GM18907 (cell line): ENCODE results near the gene PPT1.
"Not testable (repeated sequence)": the region's sequence is repeated elsewhere in the genome, so short reads cannot be mapped to it uniquely, and the experiment has no call there.

Source experiments
- ATAC-seq: cut with Tn5 transposase; IDR thresholded peaks from one replicate; pipeline ENCODE4 v1.9.1; 2021; ENCODE audit warnings: mild to moderate bottlenecking, moderate library complexity; ENCODE audit not compliant: unreplicated experiment

Gene PPT1

DNA sequence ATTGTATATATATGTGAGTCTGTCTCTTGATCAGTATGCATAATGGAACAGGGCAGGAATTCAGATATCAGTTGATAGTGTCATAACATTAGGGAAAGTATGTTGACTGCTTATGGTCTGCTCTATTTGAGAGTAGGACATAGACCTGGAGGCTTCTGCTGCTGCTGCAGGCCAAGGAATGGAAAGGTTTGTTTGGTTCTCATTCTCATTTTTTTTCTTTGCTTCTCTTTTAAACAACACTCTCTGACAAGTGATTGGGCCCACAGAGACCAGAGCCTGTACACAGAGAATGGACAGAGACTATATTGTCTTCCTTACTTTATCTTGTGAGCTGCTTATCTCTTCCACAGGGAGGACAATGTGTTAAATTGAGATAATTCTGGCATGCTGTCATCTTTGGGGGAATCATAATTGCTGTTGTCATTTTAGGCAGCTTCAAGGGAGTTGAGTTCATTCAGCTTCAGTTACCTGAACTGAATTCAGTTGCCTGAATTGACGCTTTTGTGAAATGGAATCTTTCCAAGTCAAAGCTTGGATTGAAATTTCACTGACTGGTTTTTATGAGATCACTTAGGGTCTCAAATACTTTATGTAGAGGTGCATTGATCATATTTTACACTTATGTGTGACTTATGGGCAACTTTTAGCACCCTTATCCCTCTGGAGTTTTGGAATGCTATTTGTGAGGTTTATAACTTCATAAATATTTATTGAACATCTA lies 39.6 kb downstream of the PPT1 start:
- ATAC-seq = no peak

- no peak for ATAC-seq
These were observed 40.3 kb downstream of the PPT1 start for GRCh38 chr1:40056519-40057309.

- no peak for ATAC-seq
These were observed 43.7 kb downstream of the PPT1 start for GRCh38 chr1:40053138-40053887.

DNA sequence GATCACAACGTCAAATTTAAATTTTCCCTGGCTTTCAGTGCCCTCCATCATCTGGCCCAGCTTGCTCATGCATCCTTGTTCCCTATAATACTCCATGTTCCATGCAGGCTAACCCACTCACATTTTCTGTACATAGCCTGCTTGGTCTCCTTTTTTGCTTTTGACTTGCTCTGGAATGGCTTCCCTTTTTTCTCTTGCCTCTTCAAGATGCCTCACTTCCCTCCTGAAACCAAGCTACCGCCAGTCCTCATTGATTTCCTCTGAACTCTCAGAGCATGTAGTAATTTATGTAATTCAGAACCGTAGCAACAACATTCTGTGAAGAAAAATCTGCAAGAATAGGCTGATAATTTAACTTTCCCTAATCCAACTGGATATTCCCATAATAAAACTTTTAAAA lies 46.2 kb downstream of the PPT1 start:
- no peak for ATAC-seq

DNA sequence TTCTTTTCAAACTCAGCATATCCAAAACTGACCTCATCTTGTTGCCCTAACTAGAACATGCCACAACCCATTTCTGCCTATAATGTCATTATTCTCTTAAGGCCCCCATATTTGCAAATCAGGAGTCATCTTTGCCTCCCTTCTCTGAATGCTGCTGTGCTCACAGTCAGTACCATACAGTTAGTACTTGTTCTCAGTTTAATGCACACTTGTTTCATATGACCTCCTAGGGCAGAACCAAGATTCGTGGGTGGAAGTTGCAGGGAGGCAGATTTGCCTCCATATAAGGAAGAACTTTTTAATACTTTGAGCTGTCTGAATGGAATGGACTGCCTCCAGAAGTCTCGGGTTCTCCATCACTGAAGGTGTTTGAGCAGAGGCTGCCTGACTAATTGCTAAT lies 47.3 kb downstream of the PPT1 start:
- ATAC-seq = no peak

DNA sequence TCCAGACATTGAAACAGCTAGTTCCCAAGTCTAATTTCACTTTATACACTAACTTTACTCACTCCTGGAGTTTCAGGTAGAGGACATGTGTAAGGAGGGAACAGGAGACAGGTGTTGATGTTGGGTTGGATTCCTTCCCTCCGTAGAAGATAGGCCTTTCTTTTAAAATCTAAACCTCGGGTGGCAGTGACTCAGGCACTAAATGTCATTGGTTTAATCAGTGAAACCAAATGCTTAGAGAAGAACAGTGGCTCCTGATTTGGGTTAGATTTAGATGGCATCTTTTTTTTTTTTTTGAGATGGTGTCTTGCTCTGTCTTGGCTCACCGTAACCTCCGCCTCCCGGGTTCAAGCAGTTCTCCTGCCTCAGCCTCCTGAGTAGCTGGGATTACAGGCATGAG lies 49.3 kb downstream of the PPT1 start:
- ATAC-seq = no peak

DNA sequence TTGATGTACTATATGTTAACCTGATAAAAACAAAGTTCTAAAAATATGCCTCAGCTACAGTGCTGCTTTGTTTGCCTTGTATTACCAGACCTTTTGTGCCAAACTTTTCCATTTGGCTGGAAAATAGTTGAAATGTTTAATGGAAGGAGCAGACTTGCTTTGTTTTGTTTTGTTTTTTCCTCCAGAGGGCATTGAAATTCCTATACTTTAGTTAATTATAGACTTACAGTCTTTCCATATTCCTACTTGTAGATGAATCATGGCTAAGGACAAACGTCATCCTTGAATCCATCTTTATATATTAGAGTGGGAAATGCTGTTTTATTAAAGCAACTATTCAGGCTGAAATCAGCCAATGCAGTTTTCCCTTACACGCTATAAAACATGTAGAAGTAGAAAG lies 49.8 kb downstream of the PPT1 start:
- ATAC-seq = no peak

- no peak for ATAC-seq
These were observed 51.3 kb downstream of the PPT1 start for GRCh38 chr1:40045766-40046165.

DNA sequence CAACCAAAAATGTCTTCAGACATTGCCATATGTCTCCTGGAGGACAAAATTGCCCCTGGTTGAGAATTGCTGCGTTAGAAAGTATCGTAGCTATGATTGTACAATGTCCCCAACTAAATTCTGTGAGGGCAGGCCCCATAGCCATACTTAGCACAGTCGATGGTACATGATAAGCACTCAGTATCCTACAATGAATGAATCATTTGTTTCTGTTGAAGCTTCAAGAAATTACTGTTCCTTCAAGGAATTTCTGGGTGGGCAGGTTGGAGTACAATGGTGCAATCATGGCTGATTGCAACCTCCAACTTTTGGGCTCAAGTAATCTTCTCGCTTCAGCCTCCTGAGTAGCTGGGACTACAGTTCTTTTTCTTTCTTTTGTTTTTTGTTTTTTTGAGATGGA lies 51.9 kb downstream of the PPT1 start:
- no peak for ATAC-seq

DNA sequence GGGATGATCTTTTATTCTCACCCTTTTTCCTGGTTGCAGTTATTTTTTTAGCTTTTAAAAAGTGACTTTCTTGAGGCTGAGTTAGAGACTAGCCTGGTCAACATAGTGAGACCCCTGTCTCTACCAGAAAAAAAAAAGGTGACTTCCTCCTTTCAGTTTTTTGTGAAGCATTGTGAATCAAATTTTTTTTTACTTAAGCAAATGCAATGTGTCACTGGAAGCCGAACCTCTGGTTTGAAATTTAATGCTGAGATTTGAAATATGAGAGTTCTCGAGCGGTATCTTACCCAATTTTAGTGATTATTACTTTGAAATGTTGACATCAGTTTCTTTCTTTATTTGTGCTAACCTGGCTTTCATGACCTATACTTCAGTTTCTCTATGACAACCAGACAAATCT lies 52.9 kb downstream of the PPT1 start:
- no peak for ATAC-seq

GRCh38 chr1:40042341-40042740 lies 54.7 kb downstream of the PPT1 start:
- ATAC-seq = no peak

DNA sequence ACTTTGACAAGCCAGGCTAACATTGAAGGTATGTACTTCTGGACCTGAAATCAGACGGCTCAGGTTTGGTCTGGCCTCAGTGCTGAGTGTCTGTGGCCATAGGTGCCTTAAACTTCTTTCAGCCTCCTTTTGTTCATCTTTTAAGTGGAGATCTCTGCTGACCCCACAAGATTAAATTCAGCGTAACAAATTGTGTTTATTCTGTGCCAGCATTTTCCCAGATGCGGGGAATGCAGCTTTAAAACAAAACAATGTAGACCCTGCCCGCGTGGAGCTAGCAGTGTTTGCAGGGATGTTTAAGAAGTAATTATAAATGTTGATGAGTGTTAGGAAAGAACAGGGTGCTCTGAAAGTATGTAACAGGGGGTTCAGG lies 55.6 kb downstream of the PPT1 start:
- ATAC-seq = no peak

- ATAC-seq = peak; percentile 83
These were observed 56.3 kb downstream of the PPT1 start, which contains the start of gene CAP1 for GRCh38 chr1:40040511-40041465. Gene CAP1 (plus strand): TSS chr1:40040729. CDS start chr1:40059347, 18,618 bp downstream.

- peak; percentile 71 for ATAC-seq
These were observed 57.1 kb downstream of the PPT1 start for GRCh38 chr1:40039757-40040510.

GRCh38 chr1:40039245-40039756 lies 57.8 kb downstream of the PPT1 start:
- peak; percentile 12 for ATAC-seq

- no peak for ATAC-seq
These were observed 58.4 kb downstream of the PPT1 start for GRCh38 chr1:40038697-40039096.

GRCh38 chr1:40037254-40037653 lies 59.8 kb downstream of the PPT1 start:
- not testable (repeated sequence) for ATAC-seq

- ATAC-seq = no peak
These were observed 60.5 kb downstream of the PPT1 start for GRCh38 chr1:40036574-40036973.

- ATAC-seq = no peak
These were observed 62.2 kb downstream of the PPT1 start for GRCh38 chr1:40034869-40035268.
